LNCAP (cell line): ENCODE measurements around the gene LRBA.

Experiments
- TF ChIP-seq, protein P1 (sequence below): fragments of 450-650 bp; IDR thresholded peaks from 2 replicates; pipeline ENCODE4 v1.5.1; 2017; ENCODE audit warnings: mild to moderate bottlenecking

The LRBA gene

GRCh38 chr4:151031831-151032605, 16.9 kb upstream of the LRBA start:
- TF ChIP-seq, protein P1, sequence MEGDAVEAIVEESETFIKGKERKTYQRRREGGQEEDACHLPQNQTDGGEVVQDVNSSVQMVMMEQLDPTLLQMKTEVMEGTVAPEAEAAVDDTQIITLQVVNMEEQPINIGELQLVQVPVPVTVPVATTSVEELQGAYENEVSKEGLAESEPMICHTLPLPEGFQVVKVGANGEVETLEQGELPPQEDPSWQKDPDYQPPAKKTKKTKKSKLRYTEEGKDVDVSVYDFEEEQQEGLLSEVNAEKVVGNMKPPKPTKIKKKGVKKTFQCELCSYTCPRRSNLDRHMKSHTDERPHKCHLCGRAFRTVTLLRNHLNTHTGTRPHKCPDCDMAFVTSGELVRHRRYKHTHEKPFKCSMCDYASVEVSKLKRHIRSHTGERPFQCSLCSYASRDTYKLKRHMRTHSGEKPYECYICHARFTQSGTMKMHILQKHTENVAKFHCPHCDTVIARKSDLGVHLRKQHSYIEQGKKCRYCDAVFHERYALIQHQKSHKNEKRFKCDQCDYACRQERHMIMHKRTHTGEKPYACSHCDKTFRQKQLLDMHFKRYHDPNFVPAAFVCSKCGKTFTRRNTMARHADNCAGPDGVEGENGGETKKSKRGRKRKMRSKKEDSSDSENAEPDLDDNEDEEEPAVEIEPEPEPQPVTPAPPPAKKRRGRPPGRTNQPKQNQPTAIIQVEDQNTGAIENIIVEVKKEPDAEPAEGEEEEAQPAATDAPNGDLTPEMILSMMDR = no peak

DNA sequence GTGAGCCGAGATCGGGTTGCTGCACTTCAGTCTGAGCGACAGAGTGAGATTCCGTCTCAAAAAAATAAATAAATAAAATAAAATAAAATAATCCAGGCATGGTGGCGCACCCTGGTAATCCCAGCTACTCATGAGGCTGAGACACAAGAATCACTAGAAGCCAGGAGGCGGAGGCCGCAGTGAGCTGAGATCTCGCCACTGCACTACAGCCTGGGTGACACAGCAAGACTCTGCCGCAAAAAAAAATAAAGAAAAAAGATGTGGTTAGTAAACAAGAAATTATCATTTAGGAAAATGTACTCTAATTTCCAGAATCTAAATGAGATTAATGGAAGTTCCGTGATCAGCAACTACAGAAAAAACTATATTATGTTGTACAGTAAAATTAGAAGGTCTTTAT, 14.5 kb upstream of the LRBA start:
- TF ChIP-seq, protein P1 = no peak

DNA sequence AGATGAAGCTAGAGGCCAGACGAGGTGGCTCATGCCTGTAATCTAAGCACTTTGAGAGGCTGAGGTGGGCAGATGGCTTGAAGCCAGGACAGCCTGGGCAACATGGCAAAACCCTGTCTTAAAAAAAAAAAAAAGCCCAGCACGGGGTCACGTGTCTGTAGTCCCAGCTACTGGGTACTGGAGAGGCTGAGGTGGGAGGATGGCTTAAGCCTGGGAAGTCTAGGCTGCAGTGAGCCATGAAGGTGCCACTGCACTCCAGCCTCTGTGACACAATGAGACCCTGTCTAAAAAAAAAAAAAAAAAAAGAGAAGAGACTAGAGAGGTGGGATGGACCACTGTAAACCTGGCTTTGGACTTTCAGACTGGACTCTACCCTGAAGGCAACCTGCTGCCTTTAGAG, 10.7 kb upstream of the LRBA start:
- TF ChIP-seq, protein P1 = no peak

DNA sequence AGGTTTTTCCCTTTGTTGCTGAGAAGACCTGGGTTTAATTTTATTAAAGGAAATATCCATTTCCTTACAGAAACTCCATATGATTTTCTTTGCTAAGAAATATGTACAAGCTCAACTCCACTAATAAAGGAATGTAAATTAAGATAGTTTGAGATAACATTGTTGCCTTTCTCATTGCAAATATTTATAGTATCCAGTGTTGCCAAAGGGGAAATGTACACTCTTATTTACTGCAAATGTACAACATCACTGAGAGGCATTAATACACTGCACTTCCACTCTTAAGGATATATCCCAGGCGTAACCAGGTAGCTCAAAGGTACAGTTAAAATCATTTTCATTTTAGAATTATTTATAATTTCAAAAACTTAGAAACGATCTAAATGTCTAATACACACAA, 7.5 kb upstream of the LRBA start:
- TF ChIP-seq, protein P1 = no peak

- TF ChIP-seq, protein P1 = no peak
These were observed 6.7 kb upstream of the LRBA start for GRCh38 chr4:151021637-151022334.

GRCh38 chr4:151015459-151016347, 619 bp upstream of the LRBA start:
- TF ChIP-seq, protein P1 = no peak

DNA sequence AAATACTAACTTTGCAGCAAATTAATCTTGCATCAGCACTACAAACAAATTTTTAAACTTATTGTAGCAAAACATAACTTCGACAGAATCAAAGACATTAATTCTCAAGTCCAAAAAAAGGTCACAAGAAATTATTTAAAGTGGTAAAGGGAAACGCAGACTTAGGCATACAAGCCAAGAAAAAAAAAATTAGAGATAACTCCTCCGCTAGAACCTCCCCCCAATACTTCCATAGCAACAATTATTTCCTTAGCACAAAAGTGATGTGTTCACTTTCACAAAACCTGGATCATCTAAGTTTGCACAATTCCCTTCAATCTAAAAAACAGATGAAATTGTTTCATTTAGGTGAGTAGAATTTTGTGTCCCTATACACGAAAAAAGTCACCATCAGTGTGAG, 1.1 kb downstream of the LRBA start:
- TF ChIP-seq, protein P1 = no peak
